Medulla oblongata (tissue), 1 donor: ENCODE results near the gene CD44.

Source experiments
- DNase-seq: peaks from one replicate; pipeline ENCODE4 v3.0.0-alpha.2; 2015; ENCODE audit errors: extremely low spot score

Gene CD44

DNA sequence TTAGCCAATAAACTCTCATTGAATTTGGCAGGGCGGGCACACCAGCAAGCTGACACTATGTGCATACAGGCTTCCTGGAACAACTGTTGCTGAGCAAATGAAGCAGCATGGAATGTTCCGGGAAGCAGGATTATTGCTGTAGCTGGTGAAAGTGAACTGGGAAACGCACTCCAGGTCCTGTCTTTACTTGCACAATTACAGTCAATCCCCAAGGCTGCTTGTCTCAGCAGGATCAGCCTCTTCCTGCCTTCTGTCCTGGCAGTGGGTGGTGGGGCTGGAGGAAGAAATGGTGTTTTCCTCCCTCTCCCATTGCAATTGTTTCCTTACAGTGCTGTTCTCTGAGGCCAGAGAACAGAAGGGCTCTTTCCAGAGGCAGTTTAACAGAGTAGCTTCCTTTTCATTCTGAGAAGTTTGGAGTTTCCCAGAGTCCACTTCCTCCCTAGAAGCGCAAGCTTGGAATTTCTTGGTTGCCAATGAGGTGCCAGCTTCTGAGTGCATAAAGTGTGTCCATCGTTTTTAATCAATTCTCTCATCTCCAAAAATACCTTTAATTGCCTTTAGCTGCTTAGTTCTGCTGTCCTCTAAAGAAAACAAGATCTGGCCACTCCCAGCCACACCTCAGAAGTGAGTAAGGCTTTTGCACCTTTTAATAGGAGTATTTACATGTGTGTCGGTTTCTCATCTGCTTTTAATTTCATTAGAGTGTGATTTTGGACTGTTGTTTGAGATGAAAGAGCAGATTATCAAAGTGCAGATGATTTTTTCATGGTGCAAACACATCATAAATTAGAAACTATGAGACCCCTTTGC is 19.9 kb downstream of the CD44 start:
- peak; percentile 76 for DNase-seq

DNA sequence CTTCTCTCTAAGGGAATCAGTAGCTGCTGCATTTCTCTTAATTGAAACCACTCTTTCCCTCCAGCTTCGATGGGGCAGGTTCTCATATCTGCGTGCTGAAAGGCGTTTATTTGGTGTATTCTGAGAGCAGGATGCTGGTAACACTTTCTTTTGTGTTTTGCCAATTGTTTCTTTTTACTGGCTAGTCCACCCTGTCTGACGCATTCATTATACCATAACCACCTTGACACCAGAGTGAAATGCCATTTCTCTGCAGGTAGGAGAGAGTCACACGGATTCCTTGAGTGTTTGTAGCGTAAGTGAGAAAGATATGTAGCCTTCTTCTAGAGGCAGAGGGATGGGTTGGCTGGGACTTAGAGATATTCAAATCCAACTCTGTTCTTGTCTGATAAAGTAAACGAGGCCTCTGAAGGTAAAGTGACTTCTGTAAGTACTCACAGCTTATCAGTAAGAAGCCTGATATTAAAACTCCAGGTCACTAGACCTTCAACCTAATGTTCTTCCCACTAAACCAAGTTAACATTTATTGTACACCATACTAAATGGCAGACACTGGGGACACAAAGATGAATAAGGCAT is 21.4 kb downstream of the CD44 start:
- no peak for DNase-seq

DNA sequence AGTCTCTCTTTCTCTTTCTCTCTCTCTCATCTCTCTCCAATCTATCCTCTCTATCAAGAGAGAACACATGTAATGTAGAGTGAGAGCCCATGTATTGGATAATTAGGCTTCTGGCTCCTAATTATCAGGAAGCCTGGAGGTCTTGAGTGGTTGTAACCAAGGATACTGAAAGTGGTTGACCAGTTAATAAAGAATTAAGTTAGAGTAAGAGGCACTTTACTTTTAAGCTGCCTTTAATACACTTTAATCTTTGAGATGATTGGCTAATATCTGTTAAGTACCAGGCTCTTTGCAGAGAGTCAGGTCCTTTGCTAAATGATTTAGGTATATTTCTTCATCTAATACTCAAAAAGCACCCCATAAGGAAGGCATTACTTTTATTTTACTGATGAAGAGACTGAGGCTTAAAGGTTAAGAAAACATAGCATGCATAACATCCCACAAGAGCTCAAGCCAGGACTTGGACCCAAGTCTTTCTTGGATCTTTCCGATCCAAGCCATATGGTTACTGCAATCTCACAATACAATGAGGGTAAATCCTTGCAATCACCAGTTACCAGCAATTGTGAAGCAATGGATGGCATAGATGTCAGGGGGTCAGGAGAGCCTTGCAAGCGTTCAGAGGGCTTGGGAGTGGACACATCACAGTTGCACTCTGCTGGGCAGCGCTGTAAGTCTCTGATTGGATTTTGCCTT is 22.1 kb downstream of the CD44 start:
- no peak for DNase-seq

DNA sequence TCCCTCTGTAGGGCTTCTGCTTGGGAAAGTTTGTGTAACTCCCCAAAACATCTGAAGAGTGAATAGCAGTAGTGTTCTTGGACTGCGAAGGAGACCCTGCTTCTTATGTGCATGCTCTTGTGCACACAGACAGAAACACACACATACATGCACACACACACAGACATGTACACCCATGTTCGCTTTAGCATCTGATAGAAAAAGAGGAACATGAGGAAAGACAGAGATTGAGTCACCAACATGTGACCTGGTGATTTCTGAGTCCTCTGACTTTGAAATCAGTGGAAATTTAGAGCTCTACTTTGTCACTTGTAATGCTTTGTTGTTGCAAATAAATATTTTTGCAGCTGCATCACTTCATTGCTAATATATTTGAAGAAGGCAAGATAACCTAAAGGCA is 23.8 kb downstream of the CD44 start:
- DNase-seq = peak; percentile 48

DNA sequence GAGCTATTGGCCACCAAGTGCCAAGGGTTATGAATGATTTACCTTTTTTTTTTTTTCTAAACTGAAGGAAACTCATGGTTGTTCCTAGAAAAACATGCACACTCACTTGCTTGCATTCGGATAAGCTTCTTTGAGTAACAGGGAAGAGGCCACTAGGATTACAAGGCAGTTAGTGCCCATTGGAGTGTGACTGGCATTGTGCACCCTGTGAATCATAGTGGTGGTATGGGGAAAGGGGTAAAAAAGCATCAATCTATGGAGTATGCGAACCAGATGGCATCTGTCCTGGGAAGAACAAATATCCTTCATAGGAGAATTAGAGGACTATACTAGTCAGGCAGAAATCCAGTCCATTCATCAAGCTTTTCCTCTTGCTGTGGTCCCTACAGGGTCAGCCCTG is 24.2 kb downstream of the CD44 start:
- no peak for DNase-seq

DNA sequence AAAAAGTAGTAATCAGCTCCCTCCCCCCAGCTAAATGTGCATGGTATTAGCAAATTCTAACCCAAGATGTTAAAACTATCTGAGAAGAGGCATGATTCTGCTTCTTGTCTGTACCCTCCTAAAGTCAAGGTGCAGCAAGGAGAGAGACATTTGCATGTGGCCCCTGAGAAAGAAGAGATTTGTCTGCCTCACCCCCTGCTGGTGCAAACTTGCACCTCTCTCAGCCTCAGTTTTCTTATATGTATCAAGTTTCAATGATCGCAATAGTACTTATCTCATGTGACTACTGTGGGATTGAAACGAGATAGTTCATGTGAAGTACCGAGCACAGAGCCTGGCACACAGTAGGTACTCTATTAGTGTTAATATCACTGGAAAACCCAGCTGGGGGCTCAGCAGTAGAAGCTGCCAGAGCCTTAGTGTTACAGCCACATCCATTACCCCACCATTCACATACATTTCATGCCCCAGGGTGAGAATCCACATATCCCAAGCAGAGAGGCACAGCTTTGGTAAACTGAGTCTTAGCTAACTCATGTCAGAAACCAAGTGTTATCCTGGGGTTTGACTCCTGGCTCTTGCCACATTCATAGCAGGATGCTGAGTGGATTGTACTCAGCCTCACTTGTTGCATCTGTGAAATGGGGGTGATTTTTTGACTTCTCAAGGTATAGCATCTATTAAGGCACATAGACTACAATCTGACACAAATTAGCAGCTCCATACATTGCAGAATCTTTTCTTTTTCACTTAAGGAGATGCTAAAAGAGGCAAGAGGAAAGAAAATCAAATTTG is 24.9 kb downstream of the CD44 start:
- DNase-seq = no peak

DNA sequence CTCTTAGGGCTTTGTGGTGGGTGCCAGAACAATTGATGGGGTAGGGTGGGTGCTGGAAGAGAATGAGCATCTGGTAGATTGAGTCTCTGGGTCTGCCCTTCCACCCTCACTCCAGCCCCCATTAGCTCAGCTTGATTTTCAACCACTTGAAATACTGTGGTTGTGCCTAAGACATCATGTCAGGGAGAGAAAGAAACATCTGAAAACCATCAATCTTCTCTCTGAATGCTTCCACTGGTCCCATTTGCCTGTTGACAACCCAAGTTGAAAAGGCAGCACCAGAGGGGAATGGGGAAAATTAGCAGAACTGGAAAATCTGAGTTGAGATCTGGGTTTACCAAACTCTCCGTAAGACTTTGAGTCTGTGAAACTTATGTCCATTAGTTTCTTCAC is 26.1 kb downstream of the CD44 start:
- DNase-seq = no peak

DNA sequence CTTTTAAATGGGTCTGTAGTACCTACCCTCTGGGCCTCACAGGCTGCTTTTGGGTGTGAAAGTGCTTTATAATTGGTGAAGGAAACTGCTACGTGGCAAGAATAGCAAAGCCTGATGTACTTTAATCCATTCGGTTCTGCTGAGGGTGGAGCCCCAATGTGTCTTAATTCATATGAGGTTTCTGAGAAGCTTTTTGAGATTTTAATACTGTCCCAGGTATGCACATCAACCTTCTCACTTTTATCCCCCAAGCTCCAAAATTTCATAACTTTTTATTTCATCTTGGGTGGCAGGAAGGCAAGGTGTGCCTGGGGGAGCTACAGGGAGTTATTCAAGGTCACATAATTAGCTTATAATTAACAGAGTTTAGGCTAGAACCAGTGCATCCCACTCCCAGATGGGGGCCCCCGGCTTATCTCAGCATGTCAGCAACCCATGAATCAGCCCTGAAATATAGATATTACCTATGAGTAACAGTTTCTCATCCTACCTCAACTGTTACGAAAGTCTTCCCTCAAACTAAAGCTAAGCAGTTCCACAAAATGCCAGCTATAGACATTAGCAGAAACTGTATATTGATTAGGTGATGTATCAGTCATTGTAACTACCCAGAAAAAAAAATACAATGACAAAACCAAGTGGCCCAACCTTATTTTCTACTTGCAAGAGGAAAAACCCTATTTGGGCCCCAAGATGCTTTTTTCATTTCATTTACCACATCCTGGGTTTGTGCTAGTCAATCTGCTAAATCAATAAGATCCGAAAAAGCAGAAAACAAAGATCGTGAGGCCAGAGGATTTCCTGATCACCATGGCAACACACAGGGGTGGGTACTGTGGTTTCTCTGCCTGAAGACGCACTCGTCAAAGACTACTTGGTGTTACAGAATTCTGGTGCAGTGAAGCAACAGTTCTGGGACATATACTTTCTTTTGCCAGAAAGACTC is 26.7 kb downstream of the CD44 start:
- peak; percentile 43 for DNase-seq

DNA sequence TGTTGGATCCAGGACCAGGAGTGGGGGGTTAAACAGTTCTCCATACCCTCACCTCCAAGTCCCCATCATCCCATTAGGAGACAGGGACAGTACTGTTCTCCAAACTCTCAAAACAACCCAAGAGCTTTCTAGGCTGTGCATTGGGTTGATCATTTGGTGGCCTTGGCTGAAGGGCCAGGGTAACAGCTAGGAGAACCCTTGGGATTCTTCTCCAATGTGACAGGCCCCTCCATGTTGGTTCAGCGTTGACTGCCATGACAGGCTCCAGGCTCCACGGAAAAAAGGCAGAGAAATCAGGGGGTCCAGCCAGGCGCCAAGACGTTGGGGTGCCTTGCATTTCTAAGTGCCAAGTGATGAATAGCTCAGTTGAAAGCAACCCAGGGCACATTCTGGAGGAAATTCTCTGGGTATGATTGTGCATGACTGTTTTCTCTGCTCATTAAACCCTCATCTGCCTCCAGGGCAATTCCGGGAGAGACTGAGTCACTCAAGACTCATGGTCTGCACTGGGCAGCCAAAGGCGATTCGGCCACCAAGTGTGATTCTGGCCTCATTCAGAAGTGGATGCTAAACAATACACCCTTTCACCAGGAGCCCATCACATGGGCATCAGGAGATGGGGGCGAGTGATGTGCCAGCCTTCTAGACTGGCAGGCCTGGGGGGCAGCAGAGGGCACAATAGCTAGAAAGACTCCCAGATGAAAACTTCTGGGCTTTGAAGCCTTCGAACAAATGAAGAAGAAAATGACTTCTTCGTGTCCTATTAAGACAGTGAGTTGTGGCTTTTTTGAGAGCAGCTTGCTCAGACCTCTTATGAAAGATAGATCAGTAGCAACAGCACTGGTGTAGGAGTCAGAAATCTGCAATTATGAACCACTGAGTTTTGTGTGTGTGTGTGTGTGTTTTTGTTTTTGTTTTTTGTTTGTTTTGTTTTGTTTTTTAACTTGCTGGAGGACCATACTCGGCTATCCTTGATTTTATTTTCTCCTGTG is 27.7 kb downstream of the CD44 start:
- DNase-seq = peak; percentile 93

DNA sequence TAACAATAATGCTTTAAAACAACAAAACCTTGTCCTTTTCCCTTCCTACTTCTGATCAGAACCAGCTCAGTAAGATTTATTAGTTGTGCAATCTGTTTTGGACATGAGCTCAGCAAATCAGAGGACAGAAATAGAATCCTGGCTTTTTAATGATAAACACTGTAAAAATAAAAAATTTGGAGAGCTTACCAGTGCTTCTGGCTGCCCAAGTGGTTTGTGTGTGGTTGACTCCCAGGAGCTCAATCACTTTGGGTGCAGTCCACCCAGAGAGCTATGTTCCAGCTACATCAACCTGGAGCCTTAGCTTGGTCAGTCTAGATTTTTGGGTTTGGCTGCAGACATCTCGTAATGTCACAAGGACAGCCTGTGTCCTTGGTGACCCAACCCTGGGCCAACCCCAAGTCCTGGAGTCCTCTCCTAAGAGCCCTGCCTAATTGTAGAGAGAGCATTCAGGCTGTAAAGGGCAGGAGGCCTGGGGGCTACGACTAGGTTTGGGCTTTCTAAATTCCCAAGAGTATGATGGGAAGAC is 28.5 kb downstream of the CD44 start:
- no peak for DNase-seq

DNA sequence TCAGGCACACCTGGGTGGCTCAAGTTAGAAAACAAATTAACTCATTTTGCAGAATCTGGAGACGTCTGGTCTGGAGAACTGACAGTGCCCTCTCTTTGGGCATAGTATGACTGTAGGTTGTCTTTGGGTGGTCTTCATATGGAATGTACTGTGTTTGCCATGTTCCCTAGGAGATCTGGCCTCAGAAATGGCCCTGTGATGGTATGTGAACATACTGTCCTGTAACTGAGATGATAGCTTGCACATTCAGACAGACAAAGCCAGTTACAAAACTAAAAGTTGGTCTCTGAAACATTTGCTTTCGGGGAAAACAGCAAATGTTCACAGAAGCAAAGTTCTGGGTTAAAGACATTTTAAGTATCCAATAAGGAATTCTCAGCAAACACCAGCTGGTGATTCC is 29.7 kb downstream of the CD44 start:
- no peak for DNase-seq

DNA sequence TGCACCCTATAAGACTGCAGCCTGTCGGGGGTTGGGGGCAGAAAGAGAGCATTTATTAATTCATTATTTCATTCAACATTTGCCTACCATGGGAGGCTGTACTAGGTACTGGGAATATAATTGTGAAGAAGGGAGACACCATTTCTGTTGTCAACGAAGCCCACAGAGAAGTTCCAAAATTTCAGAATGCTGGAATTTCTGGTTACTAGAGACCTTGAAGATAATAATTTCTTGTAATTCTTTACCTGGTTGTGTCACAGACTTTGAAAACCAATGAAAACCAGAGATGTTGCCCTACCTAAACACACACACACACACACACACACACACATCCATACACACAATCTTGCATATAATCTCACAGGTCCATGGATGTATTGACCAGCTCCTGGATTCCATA is 30.1 kb downstream of the CD44 start:
- no peak for DNase-seq

DNA sequence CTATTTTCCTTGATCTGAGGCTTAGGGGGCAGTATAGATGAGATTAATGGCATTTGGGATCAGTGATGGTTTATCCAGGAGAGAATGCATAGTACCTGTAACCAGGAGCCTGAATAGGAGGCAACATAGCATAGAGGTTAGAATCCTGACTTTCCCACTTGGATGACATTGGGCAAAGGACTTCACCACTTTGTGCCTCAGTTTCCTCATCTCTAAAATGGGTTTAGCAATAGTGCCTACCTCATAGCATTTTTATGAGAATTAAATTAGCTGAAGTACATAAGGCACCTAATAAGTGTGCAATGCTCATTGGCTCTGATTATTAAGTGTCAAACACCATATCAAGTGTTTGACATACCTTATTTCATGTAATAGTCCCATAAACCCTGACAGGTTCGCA is 30.8 kb downstream of the CD44 start:
- DNase-seq = no peak

DNA sequence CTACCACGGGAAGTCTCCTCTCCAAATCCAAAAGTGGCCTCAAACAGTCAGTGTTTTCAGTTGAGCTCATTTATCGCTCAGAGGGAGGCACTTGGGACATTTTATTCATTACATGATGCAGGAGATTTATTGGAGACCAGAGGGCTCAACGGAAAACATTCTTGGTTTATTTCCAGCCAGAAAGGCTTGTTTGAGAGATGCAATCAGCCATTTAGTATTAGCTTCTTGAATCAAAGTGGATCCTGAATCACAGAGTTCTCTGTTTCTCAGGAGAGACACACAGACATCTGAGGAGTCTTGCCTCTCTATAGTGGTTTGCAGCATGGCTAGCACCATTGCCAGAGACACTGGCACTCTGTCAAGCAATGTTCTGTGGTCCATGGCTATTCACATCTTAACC is 31.5 kb downstream of the CD44 start:
- DNase-seq = no peak

DNA sequence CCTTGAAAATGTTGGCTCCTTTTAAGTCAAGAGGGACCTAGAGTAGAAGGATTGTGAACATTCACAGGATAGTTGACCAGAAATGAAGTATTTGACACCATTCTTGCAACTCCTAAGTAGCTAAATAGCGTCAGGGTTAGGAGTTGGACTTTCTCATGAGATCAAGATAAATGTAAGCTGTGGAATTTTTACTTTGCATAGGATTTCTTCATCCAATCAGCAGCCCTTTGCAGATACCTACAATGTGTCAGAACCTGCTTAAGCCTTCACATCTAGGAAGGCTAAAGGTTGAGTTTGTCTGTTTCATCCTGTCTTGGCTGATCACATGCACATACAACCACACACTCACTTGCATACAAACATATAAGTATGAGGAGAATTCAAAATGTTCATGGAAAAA is 32.3 kb downstream of the CD44 start:
- no peak for DNase-seq

DNA sequence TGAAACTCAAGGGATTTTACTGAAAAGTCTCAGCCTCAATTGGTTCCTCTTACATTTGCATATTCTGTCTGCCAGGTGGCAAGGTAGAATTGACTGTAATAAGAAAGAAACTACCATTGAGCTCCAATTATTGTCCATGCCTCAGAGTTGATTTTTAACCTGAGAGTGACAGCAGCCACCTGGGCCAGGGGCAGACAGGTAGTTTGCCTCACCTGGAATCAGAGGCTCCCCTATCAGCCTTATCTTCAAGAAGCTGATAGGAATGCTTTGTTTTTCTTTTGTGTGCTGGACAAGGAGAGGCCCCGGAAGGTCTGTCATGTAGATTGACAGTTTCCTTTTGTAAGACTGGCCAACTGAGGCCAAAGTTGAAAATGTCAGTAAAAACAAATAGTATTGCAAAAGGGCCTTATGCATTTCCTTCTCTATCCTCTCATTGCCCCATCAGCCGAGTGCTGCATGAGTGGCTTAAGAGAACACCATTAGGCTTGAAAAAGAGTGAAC is 34.1 kb downstream of the CD44 start:
- peak; percentile 29 for DNase-seq

DNA sequence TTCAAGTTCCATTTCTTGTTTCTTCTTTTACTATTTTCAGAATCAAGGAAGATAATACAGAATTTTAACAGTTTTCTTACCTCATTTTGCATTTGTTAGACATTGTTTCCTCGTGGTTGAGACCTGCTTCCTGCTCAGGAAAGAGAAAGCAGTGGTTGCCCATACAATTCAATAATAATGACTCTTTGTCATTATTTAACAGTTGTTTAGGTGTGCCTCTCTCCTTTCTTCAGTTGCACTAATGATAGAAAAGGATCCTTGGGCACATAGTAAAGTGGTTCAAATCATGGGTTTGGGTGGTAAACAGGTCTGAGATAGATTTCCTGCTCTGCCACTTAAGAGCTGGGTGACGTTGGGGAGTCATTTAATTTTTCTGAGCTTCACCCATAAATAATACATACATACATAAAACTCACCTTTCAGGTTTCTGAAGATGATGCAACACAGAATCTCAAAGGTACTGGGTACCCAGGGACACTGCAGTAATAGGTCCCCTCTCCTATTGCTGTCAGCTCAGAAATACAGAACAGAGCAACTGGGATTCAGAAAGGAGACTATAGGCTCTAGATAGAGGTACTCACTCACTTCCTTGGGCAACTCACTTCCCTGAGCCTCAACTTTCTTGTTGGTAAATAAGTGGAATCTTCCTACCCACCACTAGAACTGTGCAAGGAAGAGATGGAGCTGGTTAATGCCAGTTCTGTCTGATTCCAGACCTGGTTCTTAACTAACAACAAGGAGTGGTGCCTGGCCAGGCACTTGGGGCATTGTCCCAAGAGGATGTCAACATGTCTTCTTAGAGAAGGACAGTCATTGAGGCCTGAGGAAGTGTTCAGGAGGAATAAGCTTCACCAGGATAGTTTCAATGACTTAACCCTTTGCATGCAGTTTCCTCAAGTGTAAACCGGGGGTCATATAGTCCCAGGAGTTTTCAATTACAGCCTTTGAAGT is 34.9 kb downstream of the CD44 start:
- DNase-seq = no peak

DNA sequence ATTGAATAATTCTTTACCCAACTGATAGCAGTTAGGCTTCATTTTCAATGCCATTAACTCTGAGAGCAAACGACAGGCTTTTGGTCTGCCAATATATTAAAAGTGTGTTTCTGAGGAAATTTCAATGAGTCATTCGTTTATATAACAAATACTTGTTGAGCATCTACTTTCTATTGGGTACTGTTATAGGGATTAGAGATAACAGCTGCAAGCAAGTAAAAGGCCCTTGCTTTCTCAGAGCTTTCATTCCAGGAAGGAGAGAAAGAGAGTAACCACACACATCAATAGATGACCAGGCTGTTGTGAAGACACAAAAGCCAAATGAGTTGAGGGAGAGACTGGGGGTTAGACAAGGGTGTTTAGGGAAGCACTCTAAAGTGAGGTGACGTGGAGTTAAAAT is 35.7 kb downstream of the CD44 start:
- no peak for DNase-seq
